Testis (tissue), 3 donors: Measurements from ENCODE around the gene ZNF845. TPM values are rescaled to one million over a fixed set of nuclear protein-coding genes. Genes with fewer than 3 reads are reported as not detected.

Source experiments
- DNase-seq: peaks from one replicate; pipeline ENCODE4 v3.0.0-alpha.2; 2019
- H3K27ac ChIP-seq, 2 donors: fragments of 200-600 bp; sonication (generic); one replicate each; pipeline ENCODE4 v1.5.1; 2019
- H3K27me3 ChIP-seq: fragments of 200-600 bp; sonication (generic); one replicate; pipeline ENCODE4 v1.5.1; 2019
- H3K36me3 ChIP-seq: fragments of 200-600 bp; sonication (generic); one replicate; pipeline ENCODE4 v1.5.1; 2017; ENCODE audit warnings: low read depth; ENCODE audit errors: missing control alignments
- H3K4me1 ChIP-seq: fragments of 200-600 bp; sonication (generic); one replicate; pipeline ENCODE4 v1.5.1; 2019
- H3K4me3 ChIP-seq, 2 donors: fragments of 200-600 bp; sonication (generic); one replicate each; pipeline ENCODE4 v1.5.1; 2017 to 2019
- H3K9me3 ChIP-seq: fragments of 200-600 bp; sonication (generic); one replicate; pipeline ENCODE4 v1.5.1; 2017
- CTCF ChIP-seq, 3 experiments: fragments of 450-650 bp in 2 of 3; fragments of 200-600 bp in 1 of 3; sonication (generic) in 1 of 3; IDR thresholded peaks; one replicate each; pipeline ENCODE4 v1.5.1; 2016 to 2019; ENCODE audit warnings: antibody characterized with exemption in 3 of 3, mild to moderate bottlenecking in 2 of 3, moderate library complexity in 1 of 3
- POLR2A ChIP-seq: fragments of 450-650 bp; IDR thresholded peaks from one replicate; pipeline ENCODE4 v1.6.1; 2017; ENCODE audit warnings: antibody characterized with exemption, mild to moderate bottlenecking, moderate library complexity
- WGBS, 2 donors: methylation state at CpG; one replicate each; pipeline ENCODE4 v1.1.5; 2018; 5-methylcytosine and 5-hydroxymethylcytosine counted together
- intact Hi-C: fragments of 100-400 bp; cut with DNase I; formaldehyde crosslinking; loops from one replicate; pipeline ENCODE4 v1.15.1; 2023; ENCODE audit warnings: low total_unique reads
- polyA plus RNA-seq: library from polyadenylated mRNA; stranded (reverse); fragments of 350-450 nt; fragmentation: Illumina TruSeq; extraction: RNeasy Lipid Tissue Mini Kit (QIAGEN cat#74804); gene quantifications from one replicate; pipeline ENCODE4 v1.2.3, GENCODE V29; 2014; ENCODE audit warnings: low read depth, low replicate concordance; ENCODE audit not compliant: insufficient read depth
- total RNA-seq, 2 donors: library from RNA; depleted of rRNA; stranded (reverse); fragments of >200 nt; gene quantifications; one replicate each; pipeline ENCODE4 v1.2.3, GENCODE V29; 2016

Gene ZNF845
- total and polyA plus RNA-seq, 3 donors from 2014 or later: 2.1 to 6.6 (median 6.5) TPM

GRCh38 chr19:53308339-53308811 lies 25.2 kb upstream of the ZNF845 start:
- Histone ChIP-seq H3K27ac (no peak overlapping the region), H3K4me3 (peak overlapping the region in 1 of 2 donors; percentile 40), H3K4me1 (no peaks in the 10 kb centered on the region), H3K9me3 (no peaks in the 10 kb centered on the region), H3K36me3 (no peaks in the 10 kb centered on the region), H3K27me3 (no peaks in the 10 kb centered on the region)
- TF ChIP-seq CTCF (IDR thresholded peaks at IDR 0.05): peak; percentile 17 to 58 (median 36)
- TF ChIP-seq POLR2A: no peak
- 1 to 10% methylated on average over 7 to 31 of the region's 32 CpGs for WGBS, 2 donors
- intact Hi-C loops: no loop called here
- DNase-seq: peak; percentile 72

- no peaks in the 10 kb centered on the region for H3K9me3 ChIP-seq
- intact Hi-C loops: no loop called here
- H3K27me3 ChIP-seq: no peaks in the 10 kb centered on the region
- TF ChIP-seq CTCF (IDR thresholded peaks at IDR 0.05): no peak
- TF ChIP-seq POLR2A: no peak
- DNase-seq: no peak
- H3K27ac ChIP-seq: no peak overlapping the region
- no peaks in the 10 kb centered on the region for H3K4me1 ChIP-seq
- H3K36me3 ChIP-seq: no peaks in the 10 kb centered on the region
- 56 to 59% methylated on average over 11 of the region's 11 CpGs for WGBS, 2 donors
- no peak overlapping the region for H3K4me3 ChIP-seq
These were observed 22.5 kb upstream of the ZNF845 start for GRCh38 chr19:53311044-53311443.

- Histone ChIP-seq H3K4me3 (no peak overlapping the region), H3K27me3 (no peaks in the 10 kb centered on the region), H3K9me3 (no peaks in the 10 kb centered on the region), H3K4me1 (no peaks in the 10 kb centered on the region), H3K27ac (no peak overlapping the region), H3K36me3 (no peaks in the 10 kb centered on the region)
- intact Hi-C loops: no loop called here
- no peak for DNase-seq
- TF ChIP-seq CTCF (IDR thresholded peaks at IDR 0.05): no peak
- no peak for TF ChIP-seq POLR2A
- WGBS, 2 donors: 69 to 82% methylated on average over 12 of the region's 12 CpGs
These were observed 21.7 kb upstream of the ZNF845 start for GRCh38 chr19:53311897-53312296.

- peak; percentile 74 for DNase-seq
- intact Hi-C loops: no loop called here
- Histone ChIP-seq H3K36me3 (no peaks in the 10 kb centered on the region), H3K9me3 (no peaks in the 10 kb centered on the region), H3K4me1 (no peaks in the 10 kb centered on the region), H3K27ac (no peak overlapping the region), H3K4me3 (peak overlapping the region; percentile 22 to 40), H3K27me3 (no peaks in the 10 kb centered on the region)
- no peak for TF ChIP-seq POLR2A
- TF ChIP-seq CTCF (IDR thresholded peaks at IDR 0.05): no peak
- 20% methylated on average over 13 to 24 of the region's 24 CpGs for WGBS, 2 donors
These were observed 4.6 kb upstream of the ZNF845 start for GRCh38 chr19:53328967-53329366.

GRCh38 chr19:53332484-53332883 lies 1.1 kb upstream of the ZNF845 start:
- Histone ChIP-seq H3K36me3 (no peaks in the 10 kb centered on the region), H3K4me1 (no peaks in the 10 kb centered on the region), H3K9me3 (no peaks in the 10 kb centered on the region), H3K27me3 (no peaks in the 10 kb centered on the region), H3K27ac (no peak overlapping the region), H3K4me3 (peak overlapping the region in 1 of 2 donors; percentile 73)
- WGBS, 2 donors: 50 to 71% methylated on average over 14 of the region's 14 CpGs
- intact Hi-C loops: no loop called here
- no peak for TF ChIP-seq CTCF (IDR thresholded peaks at IDR 0.05)
- no peak for TF ChIP-seq POLR2A
- no peak for DNase-seq
